A549 (cell line): Measurements from ENCODE around the gene SMIM43. TPM values are rescaled to one million over a fixed set of nuclear protein-coding genes. Genes with fewer than 3 reads are reported as not detected.
A peak's percentile ranks its signal among the peaks of the same experiment; 100 is the strongest.

Experiments
- ATAC-seq, 2 experiments: fragments of 200-7000 bp in 1 of 2; fragments of >200 bp in 1 of 2; cut with Nextera tagmentation in 1 of 2; cut with Tn5 transposase in 1 of 2; 3 replicates each; pipeline versions ENCODE4 v1.8.0 to v1.9.1; 2018 to 2020; ENCODE audit warnings: mild to moderate bottlenecking in 1 of 2, moderate library complexity in 1 of 2
- CTCF ChIA-PET: fragments of 300-600 bp; sonication (Branson Sonifier 250); formaldehyde crosslinking; extraction: SDS; loops from one replicate; lab custom pipeline; 2021; ENCODE audit warnings: antibody characterized with exemption, inconsistent platforms; lab: Yijun Ruan, JAX
- POLR2A ChIA-PET: fragments of 350-600 bp; formaldehyde crosslinking; extraction: SDS; loops from one replicate; lab custom pipeline; 2021; ENCODE audit warnings: antibody characterized with exemption, inconsistent platforms; lab: Yijun Ruan, JAX
- DNase-seq, 2 experiments: peaks; one replicate each; pipeline versions ENCODE4 v3.0.0 to v3.0.0-alpha.2; 2011 to 2016; ENCODE audit warnings: low read depth in 1 of 2, low spot score in 1 of 2
- FAIRE-seq: peaks from 2 replicates; lab custom pipeline; 2011; peaks lifted over from hg19 to GRCh38; lab: Jason Lieb, UNC
- H3K27ac ChIP-seq, 2 experiments: fragments of >200 bp; sonication (Bioruptor Twin); formaldehyde crosslinking; 3 replicates each; pipeline ENCODE4 v1.5.1; 2016 to 2017
- H3K4me1 ChIP-seq: fragments of >200 bp; sonication (Bioruptor Twin); formaldehyde crosslinking; 3 replicates; pipeline ENCODE4 v1.6.1; 2016
- H3K4me2 ChIP-seq: fragments of >200 bp; sonication (Bioruptor Twin); formaldehyde crosslinking; 3 replicates; pipeline ENCODE4 v1.6.1; 2016
- H3K4me3 ChIP-seq: fragments of >200 bp; sonication (Bioruptor Twin); formaldehyde crosslinking; 3 replicates; pipeline ENCODE4 v1.5.1; 2016
- H3K9me3 ChIP-seq: fragments of >200 bp; sonication (Bioruptor Twin); formaldehyde crosslinking; 3 replicates; pipeline ENCODE4 v1.6.1; 2016
- ATOH8 ChIP-seq: fragments of 250-450 bp; sonication (Bioruptor Pico); IDR thresholded peaks from 2 replicates; pipeline ENCODE4 v1.5.0; 2020; ENCODE audit warnings: low read depth, mild to moderate bottlenecking, moderate library complexity
- CHD4 ChIP-seq: fragments of 200-600 bp; sonication (generic); IDR thresholded peaks from 2 replicates; pipeline ENCODE4 v1.6.1; 2016; ENCODE audit warnings: antibody characterized with exemption, mild to moderate bottlenecking, borderline replicate concordance
- EHMT2 ChIP-seq: fragments of 200-600 bp; sonication (generic); IDR thresholded peaks from 2 replicates; pipeline ENCODE4 v1.6.1; 2016; ENCODE audit warnings: antibody characterized with exemption, low read depth, mild to moderate bottlenecking, moderate library complexity
- FOSB ChIP-seq: fragments of 250-450 bp; sonication (Bioruptor Pico); IDR thresholded peaks from 2 replicates; pipeline ENCODE4 v1.5.0; 2020; ENCODE audit warnings: mild to moderate bottlenecking, moderate library complexity
- GATA3 ChIP-seq: IDR thresholded peaks from 2 replicates; pipeline ENCODE4 v1.6.1; 2012; ENCODE audit warnings: borderline replicate concordance
- HES2 ChIP-seq: fragments of >200 bp; sonication (Bioruptor Twin); formaldehyde crosslinking; IDR thresholded peaks from 2 replicates; pipeline ENCODE4 v1.6.1; 2016
- HOXA7 ChIP-seq: fragments of 250-450 bp; sonication (Bioruptor Pico); IDR thresholded peaks from 2 replicates; pipeline ENCODE4 v1.5.0; 2020; ENCODE audit warnings: mild to moderate bottlenecking, moderate library complexity
- HOXB13 ChIP-seq: fragments of 250-450 bp; sonication (Bioruptor Pico); IDR thresholded peaks from 2 replicates; pipeline ENCODE4 v1.5.0; 2020; ENCODE audit warnings: low read depth, mild to moderate bottlenecking, moderate library complexity
- JUN ChIP-seq, 2 experiments: fragments of >200 bp; sonication (Bioruptor Twin); formaldehyde crosslinking; IDR thresholded peaks; 2 replicates in 1 of 2; 3 replicates in 1 of 2; pipeline ENCODE4 v1.6.1; 2016 to 2017
- JUNB ChIP-seq: fragments of >200 bp; sonication (Bioruptor Twin); formaldehyde crosslinking; IDR thresholded peaks from 2 replicates; pipeline ENCODE4 v1.6.1; 2016
- KDM5A ChIP-seq: fragments of 200-600 bp; sonication (generic); IDR thresholded peaks from 2 replicates; pipeline ENCODE4 v1.6.1; 2016; ENCODE audit warnings: antibody characterized with exemption, mild to moderate bottlenecking
- MAFK ChIP-seq: fragments of 450-650 bp; IDR thresholded peaks from 2 replicates; pipeline ENCODE4 v1.6.1; 2014; ENCODE audit not compliant: partially characterized antibody
- MAZ ChIP-seq: fragments of 150-350 bp; IDR thresholded peaks from 2 replicates; pipeline ENCODE4 v1.6.1; 2014; ENCODE audit warnings: antibody characterized with exemption, low read depth, low read length, borderline replicate concordance
- MYC ChIP-seq: IDR thresholded peaks from 2 replicates; pipeline ENCODE4 v1.6.1; 2012; ENCODE audit warnings: mild to moderate bottlenecking, inconsistent platforms, low read length, improper control_type of control experiment, borderline replicate concordance
- NFE2L2 ChIP-seq: fragments of 150-350 bp; conservative IDR thresholded peaks from 2 replicates; pipeline ENCODE4 v1.6.1; 2014; ENCODE audit warnings: low read length
- NR3C1 ChIP-seq: fragments of >200 bp; sonication (Bioruptor Twin); formaldehyde crosslinking; IDR thresholded peaks from 3 replicates; pipeline ENCODE4 v1.6.1; 2017
- PBX3 ChIP-seq: IDR thresholded peaks from 2 replicates; pipeline ENCODE4 v1.6.1; 2012
- RFX5 ChIP-seq: fragments of 450-650 bp; IDR thresholded peaks from 2 replicates; pipeline ENCODE4 v1.7.1; 2014; ENCODE audit warnings: antibody characterized with exemption, mild to moderate bottlenecking, moderate library complexity
- SMC3 ChIP-seq: fragments of >200 bp; sonication (Bioruptor Twin); formaldehyde crosslinking; IDR thresholded peaks from 3 replicates; pipeline ENCODE4 v1.6.1; 2018; ENCODE audit warnings: inconsistent platforms
- TFCP2L1 ChIP-seq: fragments of 250-450 bp; sonication (Bioruptor Pico); IDR thresholded peaks from 2 replicates; pipeline ENCODE4 v1.5.0; 2021; ENCODE audit warnings: mild to moderate bottlenecking
- WGBS: methylation state at CpG from one replicate; pipeline ENCODE4 v1.1.6; 2017; ENCODE audit errors: missing lambda C conversion rate; 5-methylcytosine and 5-hydroxymethylcytosine counted together
- polyA plus RNA-seq, 4 experiments: library from polyadenylated mRNA; depleted of rRNA in 3 of 4; stranded (reverse); fragments of >200 nt; fragmentation: RNase III in 1 of 4; extraction: RNeasy Plus Mini Kit Qiagen cat#74134 plus additional on column Dnase treatment in 1 of 4; gene quantifications; 2 replicates in 3 of 4; 3 replicates in 1 of 4; pipeline ENCODE4 v1.2.3, GENCODE V29; 2011 to 2017
- TF ChIP-seq, protein P1 (sequence below): fragments of 200-600 bp; sonication (generic); IDR thresholded peaks from 2 replicates; pipeline ENCODE4 v1.6.1; 2016; ENCODE audit warnings: antibody characterized with exemption, mild to moderate bottlenecking, moderate library complexity
- TF ChIP-seq, protein P2 (sequence below): fragments of 450-650 bp; IDR thresholded peaks from 2 replicates; pipeline ENCODE4 v1.6.1; 2014; ENCODE audit warnings: antibody characterized with exemption

SMIM43 gene
- polyA plus RNA-seq, 2 of the 4 experiments (the other 2 are of a cell fraction): 0.12 to 0.45 TPM

GRCh38 chr4:121765971-121766538, 1.1 kb upstream of the SMIM43 start:
- no peak for ATAC-seq
- FAIRE-seq: no peak
- no peak overlapping the region for H3K4me2 ChIP-seq
- ChIA-PET POLR2A (no interaction called here), CTCF (no interaction called here)
- no peaks in the 10 kb centered on the region for H3K4me1 ChIP-seq
- H3K4me3 ChIP-seq: no peak overlapping the region
- no peak for DNase-seq
- H3K27ac ChIP-seq: no peak overlapping the region
- TF ChIP-seq JUNB: no peak
- TF ChIP-seq EHMT2: no peak
- TF ChIP-seq PBX3: no peak
- TF ChIP-seq HES2: no peak
- no peak for TF ChIP-seq NR3C1
- no peak for TF ChIP-seq GATA3
- TF ChIP-seq MAFK: no peak
- TF ChIP-seq CHD4: no peak
- TF ChIP-seq, protein P1, sequence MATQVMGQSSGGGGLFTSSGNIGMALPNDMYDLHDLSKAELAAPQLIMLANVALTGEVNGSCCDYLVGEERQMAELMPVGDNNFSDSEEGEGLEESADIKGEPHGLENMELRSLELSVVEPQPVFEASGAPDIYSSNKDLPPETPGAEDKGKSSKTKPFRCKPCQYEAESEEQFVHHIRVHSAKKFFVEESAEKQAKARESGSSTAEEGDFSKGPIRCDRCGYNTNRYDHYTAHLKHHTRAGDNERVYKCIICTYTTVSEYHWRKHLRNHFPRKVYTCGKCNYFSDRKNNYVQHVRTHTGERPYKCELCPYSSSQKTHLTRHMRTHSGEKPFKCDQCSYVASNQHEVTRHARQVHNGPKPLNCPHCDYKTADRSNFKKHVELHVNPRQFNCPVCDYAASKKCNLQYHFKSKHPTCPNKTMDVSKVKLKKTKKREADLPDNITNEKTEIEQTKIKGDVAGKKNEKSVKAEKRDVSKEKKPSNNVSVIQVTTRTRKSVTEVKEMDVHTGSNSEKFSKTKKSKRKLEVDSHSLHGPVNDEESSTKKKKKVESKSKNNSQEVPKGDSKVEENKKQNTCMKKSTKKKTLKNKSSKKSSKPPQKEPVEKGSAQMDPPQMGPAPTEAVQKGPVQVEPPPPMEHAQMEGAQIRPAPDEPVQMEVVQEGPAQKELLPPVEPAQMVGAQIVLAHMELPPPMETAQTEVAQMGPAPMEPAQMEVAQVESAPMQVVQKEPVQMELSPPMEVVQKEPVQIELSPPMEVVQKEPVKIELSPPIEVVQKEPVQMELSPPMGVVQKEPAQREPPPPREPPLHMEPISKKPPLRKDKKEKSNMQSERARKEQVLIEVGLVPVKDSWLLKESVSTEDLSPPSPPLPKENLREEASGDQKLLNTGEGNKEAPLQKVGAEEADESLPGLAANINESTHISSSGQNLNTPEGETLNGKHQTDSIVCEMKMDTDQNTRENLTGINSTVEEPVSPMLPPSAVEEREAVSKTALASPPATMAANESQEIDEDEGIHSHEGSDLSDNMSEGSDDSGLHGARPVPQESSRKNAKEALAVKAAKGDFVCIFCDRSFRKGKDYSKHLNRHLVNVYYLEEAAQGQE: no peak
- TF ChIP-seq RFX5: no peak
- TF ChIP-seq, protein P2, sequence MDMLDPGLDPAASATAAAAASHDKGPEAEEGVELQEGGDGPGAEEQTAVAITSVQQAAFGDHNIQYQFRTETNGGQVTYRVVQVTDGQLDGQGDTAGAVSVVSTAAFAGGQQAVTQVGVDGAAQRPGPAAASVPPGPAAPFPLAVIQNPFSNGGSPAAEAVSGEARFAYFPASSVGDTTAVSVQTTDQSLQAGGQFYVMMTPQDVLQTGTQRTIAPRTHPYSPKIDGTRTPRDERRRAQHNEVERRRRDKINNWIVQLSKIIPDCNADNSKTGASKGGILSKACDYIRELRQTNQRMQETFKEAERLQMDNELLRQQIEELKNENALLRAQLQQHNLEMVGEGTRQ: no peak
- TF ChIP-seq, all 56 proteins: peak for 0
- H3K9me3 ChIP-seq: no peaks in the 10 kb centered on the region
- WGBS: 88% methylated on average over 8 of the region's 9 CpGs

GRCh38 chr4:121765368-121765705, 373 bp upstream of the SMIM43 start:
- 54% methylated on average over 12 of the region's 16 CpGs for WGBS
- Histone ChIP-seq H3K27ac (peak overlapping the region in 1 of 2 experiments; percentile 71; a peak in 2 of 6 replicates), H3K4me1 (no peaks in the 10 kb centered on the region), H3K4me3 (peak overlapping the region; percentile 53), H3K4me2 (peak overlapping the region; percentile 91), H3K9me3 (no peaks in the 10 kb centered on the region)
- FAIRE-seq (no peak), ATAC-seq (no peak), DNase-seq (no peak)
- no peak for TF ChIP-seq SMC3
- no peak for TF ChIP-seq EHMT2
- no peak for TF ChIP-seq TFCP2L1 (CRISPR knock-in tag)
- no peak for TF ChIP-seq KDM5A
- no peak for TF ChIP-seq HOXA7
- TF ChIP-seq JUN (IDR thresholded peaks at IDR 0.05): no peak
- TF ChIP-seq MYC: no peak
- no peak for TF ChIP-seq NFE2L2
- TF ChIP-seq HOXB13 (CRISPR knock-in tag): no peak
- TF ChIP-seq FOSB (CRISPR knock-in tag): no peak
- POLR2A ChIA-PET: interaction anchor here (0.8 kb wide), 1 partner anchor 36 kb away, joined by 3 read pairs; the partner anchor contains the start of gene EXOSC9
- CTCF ChIA-PET: no interaction called here

- CTCF ChIA-PET: no interaction called here
- H3K9me3 ChIP-seq: no peaks in the 10 kb centered on the region
- no peak for ATAC-seq
- H3K4me1 ChIP-seq: no peaks in the 10 kb centered on the region
- no peak for TF ChIP-seq MAZ
- TF ChIP-seq, protein P1: no peak
- no peak for TF ChIP-seq ATOH8 (CRISPR knock-in tag)
- POLR2A ChIA-PET: no interaction called here
- no peak for FAIRE-seq
- H3K4me2 ChIP-seq: peak overlapping the region; percentile 91
- 76% methylated on average over 14 of the region's 14 CpGs for WGBS
- DNase-seq: no peak
- peak overlapping the region; percentile 53 for H3K4me3 ChIP-seq
- peak overlapping the region in 1 of 2 experiments; percentile 71; a peak in 2 of 6 replicates for H3K27ac ChIP-seq
Measured at GRCh38 chr4:121764303-121764701, 662 bp downstream of the SMIM43 start.
